H1 (cell line): ENCODE data around the gene GZF1. TPM values are rescaled to one million over a fixed set of nuclear protein-coding genes. Genes with fewer than 3 reads are reported as not detected.

Experiments
- RNF2 ChIP-seq: fragments of 200-900, 300-1000 bp; sonication (generic); IDR thresholded peaks from 2 replicates; pipeline ENCODE4 v1.7.1; 2016; ENCODE audit warnings: borderline replicate concordance, low read depth, mild to moderate bottlenecking, antibody characterized with exemption, low read length; ENCODE audit not compliant: poor library complexity, severe bottlenecking; ENCODE audit errors: missing control alignments
- polyA plus RNA-seq, 7 experiments: library from polyadenylated mRNA; depleted of rRNA in 3 of 7; stranded (reverse) in 5 of 7; unstranded in 2 of 7; fragments of >200 nt in 5 of 7; fragments of 200-250 nt in 2 of 7; gene quantifications; 1 replicate in 5 of 7; 2 replicates in 1 of 7; 4 replicates in 1 of 7; pipeline versions ENCODE4 v1.2.1 to v1.2.3, GENCODE V29; 2011 to 2013; ENCODE audit warnings: missing spikeins in 2 of 7, mixed read lengths in 2 of 7
- total RNA-seq: library from RNA; stranded (reverse); fragmentation: NEBNext Ultra II Directional; extraction: Animal tissue kit (Norgen Biotek cat#: 25700); gene quantifications from 2 replicates; pipeline ENCODE4 v1.2.1, GENCODE V29; 2021
- TF ChIP-seq, protein P1 (sequence below): IDR thresholded peaks from 2 replicates; pipeline ENCODE4 v1.6.1; 2011; ENCODE audit warnings: low read depth, mild to moderate bottlenecking, low read length; ENCODE audit not compliant: insufficient read depth

Gene GZF1
- total and polyA plus RNA-seq, 2 of the 8 experiments (the other 6 are each of a cell fraction or from before 2014, with no cell fraction given), result 8.2 to 11.9 TPM

GRCh38 chr20:23381876-23382275 lies 19.9 kb downstream of the GZF1 start (continued):
- TF ChIP-seq, protein P1, sequence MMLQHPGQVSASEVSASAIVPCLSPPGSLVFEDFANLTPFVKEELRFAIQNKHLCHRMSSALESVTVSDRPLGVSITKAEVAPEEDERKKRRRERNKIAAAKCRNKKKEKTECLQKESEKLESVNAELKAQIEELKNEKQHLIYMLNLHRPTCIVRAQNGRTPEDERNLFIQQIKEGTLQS, result no peak
- TF ChIP-seq RNF2, result no peak
